ENCODE measurements around the gene ALG1.

- no peak for TF ChIP-seq EZH2 (IDR thresholded peaks at IDR 0.05; ENCODE audit: borderline replicate concordance)
- TF ChIP-seq CTCF (IDR thresholded peaks at IDR 0.05; ENCODE audit: poor library complexity) = no peak
- no peak for TF ChIP-seq EZH2phosphoT487 (IDR thresholded peaks at IDR 0.05; ENCODE audit: low read depth, severe bottlenecking, unreplicated experiment)
Observed at GRCh38 chr16:5060073-5060641, 11.5 kb upstream of the ALG1 start.
